Urothelium cell line (cell line): Measurements from ENCODE around the gene HERC3.

ENCODE experiments used
- DNase-seq: peaks from one replicate; pipeline ENCODE4 v3.0.0; 2011; ENCODE audit warnings: low spot score, mixed read lengths
- FAIRE-seq: peaks from 2 replicates; lab custom pipeline; 2011; peaks lifted over from hg19 to GRCh38; lab: Jason Lieb, UNC

HERC3 gene

GRCh38 chr4:88591787-88592599 lies at the start of gene HERC3:
Gene HERC3 (plus strand): TSS chr4:88592480. CDS start chr4:88605824, 13,344 bp downstream.
- peak; percentile 94 for DNase-seq
- no peak for FAIRE-seq

GRCh38 chr4:88549815-88550214 lies 42.5 kb upstream of the HERC3 start:
- no peak for DNase-seq
- FAIRE-seq: no peak

GRCh38 chr4:88567591-88567990 lies 24.7 kb upstream of the HERC3 start:
- FAIRE-seq (no peak), DNase-seq (no peak)

- FAIRE-seq (no peak), DNase-seq (peak; percentile 6)
Observed at GRCh38 chr4:88570001-88570400, 22.3 kb upstream of the HERC3 start.

- FAIRE-seq (no peak), DNase-seq (no peak)
Observed at GRCh38 chr4:88573276-88573980, 18.9 kb upstream of the HERC3 start.

GRCh38 chr4:88573995-88574394 lies 18.3 kb upstream of the HERC3 start:
- DNase-seq (peak; percentile 11), FAIRE-seq (no peak)

- FAIRE-seq (no peak), DNase-seq (no peak)
Observed at GRCh38 chr4:88575186-88575585, 17.1 kb upstream of the HERC3 start.

- DNase-seq: no peak
- no peak for FAIRE-seq
Observed at GRCh38 chr4:88582493-88582892, 9.8 kb upstream of the HERC3 start.

- DNase-seq (no peak), FAIRE-seq (no peak)
Observed at GRCh38 chr4:88583631-88584470, 8.4 kb upstream of the HERC3 start.

- no peak for DNase-seq
- no peak for FAIRE-seq
Observed at GRCh38 chr4:88584471-88584900, 7.8 kb upstream of the HERC3 start.

GRCh38 chr4:88585917-88586316 lies 6.4 kb upstream of the HERC3 start:
- FAIRE-seq (no peak), DNase-seq (no peak)

GRCh38 chr4:88587306-88587705 lies 5.0 kb upstream of the HERC3 start:
- DNase-seq (no peak), FAIRE-seq (no peak)

GRCh38 chr4:88592600-88593448 lies 544 bp downstream of the HERC3 start:
- peak; percentile 94 for DNase-seq
- no peak for FAIRE-seq

GRCh38 chr4:88597970-88598660 lies 5.8 kb downstream of the HERC3 start:
- FAIRE-seq (no peak), DNase-seq (no peak)

GRCh38 chr4:88599298-88599697 lies 7.0 kb downstream of the HERC3 start:
- peak; percentile 17 for DNase-seq
- no peak for FAIRE-seq

GRCh38 chr4:88599714-88600113 lies 7.4 kb downstream of the HERC3 start:
- DNase-seq: no peak
- FAIRE-seq: no peak

- FAIRE-seq (no peak), DNase-seq (no peak)
Observed at GRCh38 chr4:88600176-88600838, 8.0 kb downstream of the HERC3 start.

- DNase-seq (no peak), FAIRE-seq (no peak)
Observed at GRCh38 chr4:88604978-88605678, 12.8 kb downstream of the HERC3 start.

GRCh38 chr4:88605736-88606135 lies 13.5 kb downstream of the HERC3 start:
- FAIRE-seq (no peak), DNase-seq (no peak)
